OCI-M1 (cell line): Measurements from ENCODE around the gene PARD6B.
"Not testable (repeated sequence)": the region's sequence is repeated elsewhere in the genome, so short reads cannot be mapped to it uniquely, and the experiment has no call there.

Experiments
- DNase-seq: peaks from one replicate; lab custom pipeline; 2025; lab: John Stamatoyannopoulos, UW

PARD6B gene

DNA sequence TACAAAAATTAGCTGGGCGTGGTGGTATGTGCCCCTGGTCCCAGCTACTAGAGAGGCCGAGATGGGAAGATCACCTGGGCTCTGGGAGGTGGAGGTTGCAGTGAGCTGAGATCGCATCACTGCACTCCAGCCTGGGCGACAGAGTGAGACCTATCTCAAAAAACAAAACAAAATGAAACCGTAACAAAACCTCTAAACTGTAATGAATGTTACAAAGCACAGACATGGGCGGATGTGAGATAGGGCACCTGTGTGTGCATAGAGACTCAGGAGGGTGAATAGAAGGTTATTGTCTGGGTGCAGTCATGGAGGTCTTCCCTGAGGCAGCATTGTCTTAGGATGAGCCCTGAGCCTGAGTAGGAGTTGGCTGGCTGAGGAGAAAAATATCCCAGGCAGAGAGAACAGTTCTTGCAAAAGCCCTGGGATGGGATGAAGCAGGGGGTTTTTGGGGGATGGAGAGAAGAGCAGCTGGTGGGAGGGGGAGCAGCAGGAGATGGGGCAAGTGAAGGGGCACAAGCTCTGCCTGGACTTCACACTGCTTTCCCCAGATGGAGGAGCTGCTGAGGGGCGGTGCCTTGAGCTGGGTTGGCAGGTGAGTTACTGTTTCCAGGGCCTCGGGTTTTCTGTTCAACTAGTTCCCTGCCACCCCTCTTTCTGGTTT, 68.6 kb downstream of the PARD6B start:
- DNase-seq = no peak

DNA sequence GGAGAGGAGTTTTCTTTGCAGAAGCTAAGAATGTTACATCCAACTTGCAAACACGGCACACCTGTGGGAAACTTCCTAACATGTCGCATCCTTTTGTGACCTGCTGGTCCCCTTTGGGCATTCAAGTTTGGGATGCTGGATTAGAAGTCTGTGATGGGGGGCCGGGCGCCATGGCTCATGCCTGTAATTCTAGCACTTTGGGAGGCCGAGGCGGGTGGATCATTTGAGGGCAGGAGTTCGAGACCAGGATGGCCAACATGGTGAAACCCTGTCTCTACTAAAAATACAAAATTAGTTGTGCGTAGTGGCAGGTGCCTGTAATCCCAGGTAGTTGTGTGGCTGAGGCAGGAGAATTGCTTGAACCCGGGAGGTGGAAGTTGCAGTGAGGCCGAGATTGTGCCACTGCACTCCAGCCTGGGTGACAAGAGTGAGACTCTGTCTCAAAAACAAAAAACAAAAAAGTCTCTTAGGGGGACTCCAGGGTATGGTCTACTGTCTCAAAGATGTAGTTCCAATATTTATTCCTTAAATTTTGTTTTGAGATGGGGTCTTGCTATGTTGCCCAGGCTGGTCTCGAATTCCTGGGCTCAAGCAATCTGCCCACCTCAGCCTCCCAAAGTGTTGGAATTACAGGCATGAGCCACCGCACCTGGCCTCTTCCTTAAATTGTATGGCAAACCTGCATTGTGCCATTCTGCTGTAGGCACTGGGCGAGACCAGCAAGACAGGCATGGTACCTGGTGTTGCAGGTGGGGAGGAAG, 69.8 kb downstream of the PARD6B start:
- DNase-seq = not testable (repeated sequence)

DNA sequence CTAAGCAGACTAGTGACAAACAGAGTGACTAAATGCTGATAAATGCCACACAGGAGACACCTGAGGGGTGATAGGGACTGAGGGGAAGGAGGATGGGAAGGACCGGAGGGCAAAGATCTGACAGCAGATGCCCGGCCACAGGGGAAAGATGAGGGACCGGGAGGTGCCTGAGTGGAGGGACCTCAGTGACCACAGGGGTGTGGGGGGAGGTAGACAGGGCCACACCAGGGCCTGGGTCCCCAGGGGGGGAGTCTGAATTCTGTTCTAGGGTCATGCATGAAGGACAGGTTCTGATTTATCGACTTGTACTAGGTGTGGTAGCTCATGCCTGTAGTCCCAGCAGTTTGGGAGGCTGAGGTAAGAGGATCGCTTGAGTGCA, 70.4 kb downstream of the PARD6B start:
- no peak for DNase-seq

DNA sequence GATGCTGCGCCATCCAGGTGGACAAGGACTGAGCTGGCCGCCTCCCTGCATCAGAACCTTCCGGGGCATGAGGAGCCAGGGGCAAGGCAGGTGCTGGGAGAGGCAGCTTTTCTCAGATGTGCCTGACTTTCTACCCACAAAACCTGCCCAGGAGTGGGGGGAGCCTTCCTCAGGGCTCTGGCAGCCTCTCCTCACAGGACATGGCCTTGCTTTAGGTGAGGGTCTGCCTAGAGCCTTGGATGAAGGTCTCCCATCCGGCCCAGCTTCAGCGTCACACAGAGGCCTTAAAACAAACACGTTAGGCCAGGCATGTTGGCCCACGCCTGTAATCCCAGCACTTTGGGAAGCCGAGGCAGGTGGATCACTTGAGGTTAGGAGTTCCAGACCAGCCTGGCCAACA, 70.9 kb downstream of the PARD6B start:
- no peak for DNase-seq

DNA sequence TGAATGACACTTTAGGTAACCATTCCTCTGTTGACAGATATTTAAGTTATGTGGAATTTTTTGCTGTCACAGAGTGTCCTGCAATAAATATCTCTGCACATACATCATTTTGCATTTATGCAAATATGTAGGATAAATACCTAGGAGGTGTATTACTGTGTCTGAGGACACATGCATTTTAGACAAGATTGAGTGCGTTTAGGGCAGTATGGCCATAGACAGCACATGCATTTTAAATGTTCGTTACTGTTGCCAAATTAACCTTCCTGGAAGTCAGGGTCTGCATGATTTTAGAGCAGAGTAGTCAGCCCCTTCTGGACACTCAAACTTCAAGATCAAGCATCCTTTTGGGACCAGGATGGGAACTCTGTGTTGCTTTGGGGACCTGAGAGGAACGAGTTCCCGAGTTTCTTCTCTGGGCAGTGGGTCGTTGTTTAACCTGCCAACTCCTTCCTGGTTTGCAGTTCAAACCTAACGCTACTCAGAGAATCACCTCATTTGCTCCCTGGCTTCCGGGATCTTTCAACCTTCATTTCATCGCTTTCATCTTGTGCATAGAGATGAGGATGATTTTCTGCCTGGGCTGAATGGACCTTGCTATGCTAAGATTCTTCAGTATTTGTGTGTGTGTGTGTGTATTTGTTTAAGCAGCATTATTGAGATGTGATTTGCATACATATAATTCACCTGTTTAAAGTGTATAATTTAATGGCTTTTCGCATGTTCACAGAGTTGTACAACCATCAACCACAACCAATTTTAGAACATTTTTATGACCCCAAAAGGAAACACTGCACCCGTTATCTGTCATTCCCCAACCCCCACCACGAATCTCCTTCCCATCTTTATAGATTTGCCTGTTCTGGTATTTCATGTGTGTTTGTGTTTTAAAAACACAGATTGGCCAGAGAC, 73.3 kb downstream of the PARD6B start:
- no peak for DNase-seq

DNA sequence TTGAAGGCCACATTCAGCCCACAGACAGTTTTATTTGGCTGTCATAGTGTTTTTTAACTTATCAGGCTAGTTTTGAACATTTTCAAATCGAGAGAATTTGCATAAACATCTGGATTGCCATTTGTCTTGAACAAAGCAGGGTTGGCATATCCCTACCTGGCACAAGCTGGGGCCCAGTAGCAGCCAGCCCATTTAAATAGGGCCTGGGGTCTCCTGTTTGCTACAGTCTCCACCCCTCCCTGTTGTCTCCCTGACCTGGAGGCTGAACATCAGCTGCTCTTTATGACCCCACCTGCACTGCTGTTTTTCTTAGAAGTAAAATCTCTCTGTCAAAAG, 73.9 kb downstream of the PARD6B start:
- no peak for DNase-seq

DNA sequence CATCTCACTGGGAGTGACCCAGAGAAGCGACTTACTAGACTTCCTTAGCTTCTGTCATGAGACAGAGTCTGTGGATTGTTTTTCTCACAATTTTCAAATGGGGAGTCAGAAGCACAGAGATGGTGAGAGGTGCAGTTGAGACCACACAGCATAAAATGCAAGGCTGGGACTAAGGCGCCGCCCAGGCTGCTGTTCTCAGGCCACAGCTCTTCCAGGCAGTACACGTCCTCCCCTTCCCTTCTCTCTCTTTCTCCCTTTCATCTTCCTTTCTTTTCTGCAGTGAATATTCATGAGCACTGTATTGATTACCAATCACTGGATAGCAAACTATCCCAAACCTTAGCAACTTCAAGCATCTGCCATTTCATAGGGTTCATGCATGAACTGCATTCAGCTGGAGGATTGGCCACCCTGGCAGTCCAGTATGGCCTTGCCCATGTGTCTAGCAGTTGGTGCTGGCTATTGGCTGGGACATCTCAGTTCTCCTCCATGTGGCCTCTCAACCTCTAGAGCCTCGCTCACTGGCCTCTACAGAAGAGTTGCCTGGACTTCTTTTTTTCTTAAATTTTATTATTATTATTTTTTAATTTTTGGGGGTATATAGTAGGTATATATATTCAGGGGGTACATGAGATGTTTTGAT, 74.9 kb downstream of the PARD6B start:
- no peak for DNase-seq
